Measurements from ENCODE around the gene DELE1.
A peak's percentile ranks its signal among the peaks of the same experiment; 100 is the strongest.

- no peak for TF ChIP-seq CTCF (IDR thresholded peaks at IDR 0.05)
- TF ChIP-seq POLR2A (IDR thresholded peaks at IDR 0.05): peak; percentile 4 to 24
Observed at GRCh38 chr5:141877356-141878185, 46.1 kb upstream of the DELE1 start.
